Muscle of leg (tissue), 11 donors: ENCODE data around the gene C3orf33. TPM values are rescaled to one million over a fixed set of nuclear protein-coding genes. Genes with fewer than 3 reads are reported as not detected.

Experiments
- DNase-seq: peaks from one replicate; pipeline ENCODE4 v3.0.0; 2013
- H3K27ac ChIP-seq: one replicate; pipeline ENCODE4 v1.5.1; 2013; ENCODE audit warnings: mild to moderate bottlenecking, low read length, control low read depth
- H3K27me3 ChIP-seq: one replicate; pipeline ENCODE4 v1.6.1; 2013; ENCODE audit warnings: low read length; ENCODE audit not compliant: control insufficient read depth, insufficient read depth
- H3K36me3 ChIP-seq: one replicate; pipeline ENCODE4 v1.6.1; 2013; ENCODE audit warnings: low read length; ENCODE audit not compliant: control insufficient read depth, insufficient read depth
- H3K4me1 ChIP-seq: one replicate; pipeline ENCODE4 v1.6.1; 2013; ENCODE audit warnings: low read length; ENCODE audit not compliant: control insufficient read depth, insufficient read depth
- H3K4me3 ChIP-seq: one replicate; pipeline ENCODE4 v1.5.1; 2013; ENCODE audit warnings: low read length, control low read depth
- H3K9me3 ChIP-seq: replicated peaks from 2 replicates; pipeline ENCODE4 v1.6.1; 2013; ENCODE audit warnings: low read depth, low read length; ENCODE audit not compliant: control insufficient read depth
- WGBS: methylation state at CpG from one replicate; pipeline ENCODE4 v1.1.5; 2013; ENCODE audit warnings: missing lambda C conversion rate; ENCODE audit not compliant: insufficient coverage; 5-methylcytosine and 5-hydroxymethylcytosine counted together
- polyA plus RNA-seq, 8 donors: library from polyadenylated mRNA; unstranded; fragments of 120-200 nt; gene quantifications; one replicate each; pipeline versions ENCODE4 v1.2.1 to v1.2.3, GENCODE V29; 2013; ENCODE audit warnings: inconsistent platforms in 1 of 8, low replicate concordance in 1 of 8; ENCODE audit not compliant: insufficient read length in 8 of 8, insufficient read depth in 1 of 8
- total RNA-seq: library from RNA; stranded (reverse); fragments of 120-200 nt; gene quantifications from one replicate; pipeline ENCODE4 v1.2.4, GENCODE V29; 2013

Gene C3orf33
- total and polyA plus RNA-seq, 9 donors, result 3.3 to 4.8 (median 3.8) TPM

- no peak overlapping the region for H3K27ac ChIP-seq
- H3K4me1 ChIP-seq, result peaks cover 18% of the 10 kb centered on the region
- H3K4me3 ChIP-seq, result peak overlapping the region; percentile 61
- H3K9me3 ChIP-seq, result no peaks in the 10 kb centered on the region
- H3K27me3 ChIP-seq, result peaks cover 30% of the 10 kb centered on the region
- no peaks in the 10 kb centered on the region for H3K36me3 ChIP-seq
- no peak for DNase-seq
- 44% methylated on average over 2 of the region's 8 CpGs for WGBS
These were observed 62.5 kb downstream of the C3orf33 start for GRCh38 chr3:155743606-155744005.

GRCh38 chr3:155742349-155742965 lies 63.6 kb downstream of the C3orf33 start:
- H3K27me3 ChIP-seq, result peaks cover 30% of the 10 kb centered on the region

GRCh38 chr3:155741603-155742002 lies 64.5 kb downstream of the C3orf33 start:
- H3K4me3 ChIP-seq, result no peak overlapping the region
- no peaks in the 10 kb centered on the region for H3K9me3 ChIP-seq
- no peak overlapping the region for H3K27ac ChIP-seq
- DNase-seq, result no peak
- peaks cover 18% of the 10 kb centered on the region for H3K4me1 ChIP-seq
- no peaks in the 10 kb centered on the region for H3K36me3 ChIP-seq
- H3K27me3 ChIP-seq, result peaks cover 30% of the 10 kb centered on the region

More at GRCh38 chr3:155742349-155742965, 63.6 kb downstream of the C3orf33 start:
- no peak for DNase-seq
- Histone ChIP-seq H3K27ac (no peak overlapping the region), H3K9me3 (no peaks in the 10 kb centered on the region), H3K4me1 (peaks cover 18% of the 10 kb centered on the region), H3K36me3 (no peaks in the 10 kb centered on the region), H3K4me3 (no peak overlapping the region)
- 83% methylated on average over 1 of the region's 5 CpGs for WGBS

- no peak overlapping the region for H3K4me3 ChIP-seq
- H3K27me3 ChIP-seq, result peaks cover 29% of the 10 kb centered on the region
- H3K4me1 ChIP-seq, result peaks cover 18% of the 10 kb centered on the region
- H3K27ac ChIP-seq, result no peak overlapping the region
- 60% methylated on average over 1 of the region's 3 CpGs for WGBS
- H3K9me3 ChIP-seq, result no peaks in the 10 kb centered on the region
- no peak for DNase-seq
- H3K36me3 ChIP-seq, result no peaks in the 10 kb centered on the region
These were observed 65.0 kb downstream of the C3orf33 start for GRCh38 chr3:155741101-155741500.

GRCh38 chr3:155739154-155739553 lies 66.9 kb downstream of the C3orf33 start:
- no peaks in the 10 kb centered on the region for H3K36me3 ChIP-seq
- WGBS, result 83% methylated on average over 2 of the region's 5 CpGs
- H3K27ac ChIP-seq, result no peak overlapping the region
- H3K9me3 ChIP-seq, result no peaks in the 10 kb centered on the region
- no peak for DNase-seq
- peaks cover 5% of the 10 kb centered on the region for H3K4me1 ChIP-seq
- no peak overlapping the region for H3K4me3 ChIP-seq
- peaks cover 12% of the 10 kb centered on the region for H3K27me3 ChIP-seq

- no peaks in the 10 kb centered on the region for H3K9me3 ChIP-seq
- DNase-seq, result no peak
- peaks cover 7% of the 10 kb centered on the region for H3K27me3 ChIP-seq
- H3K36me3 ChIP-seq, result no peaks in the 10 kb centered on the region
- no peak overlapping the region for H3K27ac ChIP-seq
- WGBS, result 95% methylated on average over 2 of the region's 13 CpGs
- no peak overlapping the region for H3K4me3 ChIP-seq
- peaks cover under 1% of the 10 kb centered on the region for H3K4me1 ChIP-seq
These were observed 67.5 kb downstream of the C3orf33 start for GRCh38 chr3:155738580-155739076.

- DNase-seq, result peak; percentile 12
- WGBS, result 70% methylated on average over 4 of the region's 8 CpGs
- H3K27me3 ChIP-seq, result peaks cover under 1% of the 10 kb centered on the region
- H3K4me3 ChIP-seq, result no peak overlapping the region
- H3K36me3 ChIP-seq, result no peaks in the 10 kb centered on the region
- no peaks in the 10 kb centered on the region for H3K4me1 ChIP-seq
- no peaks in the 10 kb centered on the region for H3K9me3 ChIP-seq
- H3K27ac ChIP-seq, result no peak overlapping the region
These were observed 68.1 kb downstream of the C3orf33 start for GRCh38 chr3:155737844-155738460.

GRCh38 chr3:155736381-155736780 lies 69.7 kb downstream of the C3orf33 start:
- Histone ChIP-seq H3K4me1 (no peaks in the 10 kb centered on the region), H3K9me3 (no peaks in the 10 kb centered on the region), H3K4me3 (no peak overlapping the region), H3K36me3 (no peaks in the 10 kb centered on the region), H3K27ac (no peak overlapping the region), H3K27me3 (no peaks in the 10 kb centered on the region)
- WGBS, result no CpG with 5 or more reads among the region's 4 CpGs
- peak; percentile 69 for DNase-seq

GRCh38 chr3:155730843-155731242 lies 75.2 kb downstream of the C3orf33 start:
- 71% methylated on average over 2 of the region's 2 CpGs for WGBS
- Histone ChIP-seq H3K9me3 (no peaks in the 10 kb centered on the region), H3K4me3 (no peak overlapping the region), H3K4me1 (no peaks in the 10 kb centered on the region), H3K36me3 (no peaks in the 10 kb centered on the region), H3K27ac (no peak overlapping the region), H3K27me3 (no peaks in the 10 kb centered on the region)
- no peak for DNase-seq

- DNase-seq, result no peak
- Histone ChIP-seq H3K9me3 (no peaks in the 10 kb centered on the region), H3K4me3 (no peak overlapping the region), H3K4me1 (no peaks in the 10 kb centered on the region), H3K27ac (no peak overlapping the region), H3K27me3 (no peaks in the 10 kb centered on the region), H3K36me3 (no peaks in the 10 kb centered on the region)
- WGBS, result no CpG with 5 or more reads among the region's 3 CpGs
These were observed 78.2 kb downstream of the C3orf33 start for GRCh38 chr3:155727836-155728235.
